GM12864 (cell line): Measurements from ENCODE around the gene GARIN5B.
A peak's percentile ranks its signal among the peaks of the same experiment; 100 is the strongest.
"Not testable (repeated sequence)": the region's sequence is repeated elsewhere in the genome, so short reads cannot be mapped to it uniquely, and the experiment has no call there.

ENCODE experiments used
- DNase-seq: peaks from one replicate; pipeline ENCODE4 v3.0.0-alpha.2; 2011; ENCODE audit warnings: low read depth
- H3K4me3 ChIP-seq: 2 replicates; pipeline ENCODE4 v1.5.1; 2011; ENCODE audit warnings: mild to moderate bottlenecking, low read depth, low read length, control low read depth
- CTCF ChIP-seq: IDR thresholded peaks from 2 replicates; pipeline ENCODE4 v1.5.1; 2011; ENCODE audit warnings: low read depth, mild to moderate bottlenecking, moderate library complexity, low read length, control low read depth, inconsistent platforms; ENCODE audit errors: missing control alignments

GARIN5B gene

GRCh38 chr19:55362990-55363716 lies at the start of gene GARIN5B:
Gene GARIN5B (minus strand): TSS chr19:55363260. CDS start chr19:55363066, 194 bp downstream.
- TF ChIP-seq CTCF: no peak
- no peak for DNase-seq
- no peak within 1 kb of the TSS for H3K4me3 ChIP-seq

- TF ChIP-seq CTCF: no peak
- no peak for DNase-seq
- no peak overlapping the region for H3K4me3 ChIP-seq
Measured at GRCh38 chr19:55410168-55410567, 47.1 kb upstream of the GARIN5B start.

GRCh38 chr19:55409179-55409578 lies 46.1 kb upstream of the GARIN5B start:
- not testable (repeated sequence) for DNase-seq, H3K4me3 ChIP-seq

- H3K4me3 ChIP-seq: peak overlapping the region; percentile 42
- TF ChIP-seq CTCF: no peak
- DNase-seq: no peak
Measured at GRCh38 chr19:55408533-55408872, 45.4 kb upstream of the GARIN5B start.

GRCh38 chr19:55407800-55408532 lies 44.9 kb upstream of the GARIN5B start:
- peak; percentile 99 for DNase-seq
- H3K4me3 ChIP-seq: peak overlapping the region; percentile 85
- no peak for TF ChIP-seq CTCF

GRCh38 chr19:55407550-55407799 lies 44.4 kb upstream of the GARIN5B start, which contains the start of gene UBE2S:
Gene UBE2S (minus strand): TSS chr19:55407788. CDS start chr19:55407589, 199 bp downstream.
- DNase-seq: not testable (repeated sequence)
- peak within 1 kb of the TSS; percentile 85 for H3K4me3 ChIP-seq

- TF ChIP-seq CTCF: no peak
- peak overlapping the region; percentile 85 for H3K4me3 ChIP-seq
- no peak for DNase-seq
Measured at GRCh38 chr19:55406826-55407549, 43.9 kb upstream of the GARIN5B start.
